HFFc6 (cell line): ENCODE results near the gene SPATA20. TPM values are rescaled to one million over a fixed set of nuclear protein-coding genes. Genes with fewer than 3 reads are reported as not detected.

Experiments
- total RNA-seq, 6 experiments: library from RNA; stranded (reverse); fragmentation: NEBNext Ultra II Directional; extraction: Animal tissue kit (Norgen Biotek cat#: 25700); gene quantifications; 2 replicates in 1 of 6; 3 replicates in 5 of 6; pipeline ENCODE4 v1.2.3, GENCODE V29; 2021

SPATA20 gene
- total RNA-seq, 6 experiments from 2014 or later = 53.4 to 71.2 (median 62.6) TPM

Other genes with a start within 250 kb of the SPATA20 start
- 10 to 100 TPM; 38.9 to 47.1 (median 43.2) TPM for gene XYLT2, start 201.0 kb upstream of the SPATA20 start, total RNA-seq
- 10 to 100 TPM; 70.0 to 78.7 (median 75.0) TPM for gene MRPL27, start 174.0 kb upstream of the SPATA20 start, total RNA-seq
- gene EME1, start 173.9 kb upstream of the SPATA20 start, total RNA-seq = 1 to 10 TPM; 3.3 to 7.7 (median 6.5) TPM
- 100 to 1,000 TPM; 214 to 272 (median 261) TPM for gene LRRC59, start 149.7 kb upstream of the SPATA20 start, total RNA-seq
- gene ACSF2, start 121.0 kb upstream of the SPATA20 start, total RNA-seq = 10 to 100 TPM; 15.3 to 23.3 (median 17.5) TPM
- not detected for gene CHAD, start 78.3 kb upstream of the SPATA20 start, total RNA-seq
- 10 to 100 TPM; 14.9 to 20.4 (median 17.5) TPM for gene RSAD1, start 68.3 kb upstream of the SPATA20 start, total RNA-seq
- gene MYCBPAP, start 38.7 kb upstream of the SPATA20 start, total RNA-seq = under 1 TPM; 0.12 to 0.76 (median 0.28) TPM
- under 1 TPM in 1 of 6 experiments, not detected in 5; 0.05 TPM for gene EPN3, start 14.4 kb upstream of the SPATA20 start, total RNA-seq
- gene CACNA1G, start 13.5 kb downstream of the SPATA20 start, total RNA-seq = under 1 TPM in 5 of 6 experiments, not detected in 1; 0.03 to 0.19 (median 0.05) TPM
- 10 to 100 TPM; 18.4 to 23.6 (median 21.3) TPM for gene ABCC3, start 87.7 kb downstream of the SPATA20 start, total RNA-seq
- gene ANKRD40, start 160.7 kb downstream of the SPATA20 start, total RNA-seq = 10 to 100 TPM; 43.1 to 48.4 (median 46.6) TPM
- 10 to 100 TPM; 54.0 to 76.3 (median 59.1) TPM for gene LUC7L3, start 172.4 kb downstream of the SPATA20 start, total RNA-seq
- gene ANKRD40CL, start 220.3 kb downstream of the SPATA20 start, total RNA-seq = not detected